Activated CD4-positive, CD25-positive, alpha-beta regulatory T cell treated with anti-CD3 and anti-CD28 coated beads, Interleukin-2, amount 50 U/mL, for 72 hours (primary cell): ENCODE measurements around the gene ARL4A.
A peak's percentile ranks its signal among the peaks of the same experiment; 100 is the strongest.
"Not testable (repeated sequence)": the region's sequence is repeated elsewhere in the genome, so short reads cannot be mapped to it uniquely, and the experiment has no call there.

Source experiments
- DNase-seq: peaks from one replicate; pipeline ENCODE4 v3.0.0; 2021

ARL4A gene, protein sequence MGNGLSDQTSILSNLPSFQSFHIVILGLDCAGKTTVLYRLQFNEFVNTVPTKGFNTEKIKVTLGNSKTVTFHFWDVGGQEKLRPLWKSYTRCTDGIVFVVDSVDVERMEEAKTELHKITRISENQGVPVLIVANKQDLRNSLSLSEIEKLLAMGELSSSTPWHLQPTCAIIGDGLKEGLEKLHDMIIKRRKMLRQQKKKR

DNA sequence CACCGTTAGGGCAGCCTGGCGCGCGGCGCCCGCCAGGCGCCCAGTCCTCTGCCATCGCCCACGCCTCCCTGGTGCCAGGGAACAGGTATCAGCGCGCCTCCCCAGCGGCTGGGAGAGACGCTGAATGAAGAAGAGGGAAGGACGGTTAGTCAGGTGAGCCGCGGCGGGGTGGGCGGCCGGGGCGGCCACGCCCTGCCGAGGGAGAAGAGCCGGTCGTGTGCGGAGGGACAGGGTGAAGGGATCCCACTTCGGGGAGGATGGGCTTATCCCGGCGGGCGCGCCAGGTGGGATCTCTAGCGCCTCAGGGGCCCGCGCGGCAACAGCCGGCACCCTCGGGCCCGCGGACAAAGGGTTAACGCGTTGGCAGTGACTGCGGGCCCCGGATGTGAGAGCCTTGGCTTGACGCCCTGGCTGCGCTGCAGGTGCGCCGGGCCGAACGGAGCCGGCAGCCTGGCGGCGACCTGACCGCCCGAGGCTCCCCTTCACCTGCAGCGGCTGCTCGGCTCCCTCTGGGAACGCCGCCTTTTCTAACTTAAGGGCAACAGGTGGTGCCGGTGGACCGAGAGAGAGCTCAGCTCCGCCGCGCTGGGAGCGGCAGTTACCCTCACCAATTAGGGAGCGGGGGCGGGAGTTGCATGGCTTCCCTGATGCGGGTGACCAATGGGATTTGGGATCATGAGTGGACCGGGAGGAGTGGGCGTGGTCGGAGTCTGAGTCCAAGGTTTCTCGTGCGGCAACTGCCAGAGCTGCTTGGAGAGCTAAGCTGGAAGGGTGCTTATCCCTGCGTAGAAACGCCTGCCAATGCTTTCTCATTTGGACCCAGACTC lies at the start of gene ARL4A:
TSS of gene ARL4A (plus strand) at position 743 of the 827 bp plus-strand sequence. CDS start 622 bp downstream, outside the sequence.
- DNase-seq: peak; percentile 84

DNA sequence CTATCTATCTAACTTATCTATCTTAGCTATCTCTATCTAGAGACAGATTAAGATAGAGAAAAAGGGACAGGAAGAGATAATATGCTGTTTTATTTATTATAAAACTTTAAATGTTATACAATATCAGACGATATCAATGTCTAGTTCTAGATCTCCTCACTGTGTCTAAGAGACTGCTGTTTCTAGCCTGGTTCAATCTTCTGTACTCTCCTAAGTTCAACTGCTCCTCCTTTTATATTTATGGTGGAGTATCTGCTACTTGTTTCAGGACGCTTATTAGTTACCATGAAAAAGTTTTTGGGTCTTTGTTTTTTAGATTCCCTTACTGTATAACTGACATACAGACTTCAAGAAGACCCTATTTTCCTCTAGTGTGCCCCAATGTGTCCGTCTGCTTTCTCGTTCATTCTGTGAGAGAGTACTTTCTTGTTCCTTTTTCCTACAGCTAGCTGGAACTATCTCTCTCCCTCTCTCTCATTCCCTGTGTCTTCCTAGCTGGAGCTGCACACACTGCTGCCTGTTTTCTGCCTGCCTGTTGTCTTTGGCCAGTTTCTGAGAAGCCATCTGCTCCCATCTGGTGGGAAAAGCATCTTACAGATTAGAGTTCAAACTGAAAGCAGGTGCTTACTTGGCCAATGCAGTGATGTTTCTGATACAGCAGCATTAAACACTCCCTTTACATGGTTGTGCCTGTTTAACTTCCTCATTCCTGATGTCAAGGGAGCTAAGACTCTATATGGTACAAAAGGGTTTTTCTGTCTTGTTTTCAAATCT lies 49.4 kb upstream of the ARL4A start:
- no peak for DNase-seq

DNA sequence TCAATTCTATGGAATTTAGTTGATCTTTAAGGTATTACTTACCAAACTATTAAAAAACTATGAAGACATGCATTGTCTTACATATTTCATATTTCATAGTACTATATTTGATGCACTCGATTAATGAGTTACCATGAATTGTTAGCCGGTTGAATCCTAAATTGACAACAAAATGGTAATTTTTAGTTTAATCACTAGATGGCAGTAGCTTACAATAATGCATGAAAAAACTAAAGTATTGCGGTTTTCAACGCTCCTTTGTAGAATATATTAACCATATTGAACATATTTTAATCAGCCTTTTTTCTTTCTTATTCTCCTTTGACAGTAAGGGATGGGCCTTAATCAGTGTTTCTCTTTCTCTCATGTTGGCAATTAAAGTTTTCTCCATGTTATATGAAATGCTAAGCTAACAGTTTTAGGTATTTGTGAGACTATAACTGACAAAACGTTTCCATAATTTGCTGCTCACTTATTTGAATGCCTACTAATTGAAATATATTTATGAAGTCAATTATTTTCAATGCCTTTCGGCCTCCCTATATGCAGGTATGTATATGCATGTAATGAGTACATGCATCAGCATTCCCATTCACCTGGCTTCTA lies 48.5 kb upstream of the ARL4A start:
- DNase-seq: no peak

DNA sequence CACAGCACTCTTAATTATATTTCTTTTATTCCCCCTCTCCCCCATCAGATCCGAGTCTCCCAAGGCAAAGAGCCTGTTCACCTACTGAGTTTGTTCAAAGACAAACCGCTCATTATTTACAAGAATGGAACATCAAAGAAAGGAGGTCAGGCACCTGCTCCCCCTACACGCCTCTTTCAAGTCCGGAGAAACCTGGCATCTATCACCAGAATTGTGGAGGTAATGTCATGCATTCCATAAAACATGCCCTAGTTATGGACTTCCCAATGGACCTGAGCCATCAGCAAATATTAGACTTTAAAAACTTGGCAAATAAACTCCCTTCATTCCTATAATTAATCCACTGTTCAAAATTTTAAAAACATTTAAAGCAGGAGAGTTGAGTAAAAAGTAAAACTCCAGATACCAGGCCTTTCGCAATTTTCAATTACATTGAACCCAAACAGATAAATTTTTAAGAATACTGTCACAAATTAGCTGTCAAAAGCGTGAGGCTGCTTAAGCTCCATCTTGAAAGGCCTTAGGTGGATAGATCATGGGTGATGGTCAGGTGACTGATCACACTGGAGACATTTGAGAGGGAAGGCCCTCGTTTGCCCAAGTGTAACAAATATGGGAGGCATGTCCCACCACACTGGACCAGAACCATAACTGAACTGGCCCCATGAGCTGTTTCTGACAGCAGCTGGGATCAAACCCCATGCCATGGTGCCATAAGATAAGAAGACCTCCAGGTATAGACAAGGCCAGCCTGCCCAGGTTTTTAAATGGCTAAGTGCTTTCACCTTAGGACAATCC lies 46.9 kb upstream of the ARL4A start:
- no peak for DNase-seq

DNA sequence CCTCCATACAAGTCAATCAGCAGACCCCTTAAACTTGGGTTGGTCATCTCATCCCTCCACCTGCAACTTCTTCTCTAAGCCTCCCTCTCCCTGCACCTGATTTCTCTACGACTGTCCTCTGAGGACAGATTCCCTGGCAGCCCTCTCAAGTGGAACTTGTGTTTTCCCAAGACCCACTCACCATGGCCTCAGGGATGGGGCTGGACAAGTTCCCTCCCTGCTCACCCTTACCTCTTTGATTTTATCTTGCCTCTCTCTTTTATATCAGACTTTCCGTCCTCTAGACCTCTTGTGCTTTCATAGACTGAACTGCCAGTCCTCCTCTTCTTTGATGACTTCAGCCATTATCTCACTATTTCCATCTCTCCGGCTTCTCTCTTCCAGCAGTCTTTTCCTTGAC lies 46.2 kb upstream of the ARL4A start:
- DNase-seq: no peak

DNA sequence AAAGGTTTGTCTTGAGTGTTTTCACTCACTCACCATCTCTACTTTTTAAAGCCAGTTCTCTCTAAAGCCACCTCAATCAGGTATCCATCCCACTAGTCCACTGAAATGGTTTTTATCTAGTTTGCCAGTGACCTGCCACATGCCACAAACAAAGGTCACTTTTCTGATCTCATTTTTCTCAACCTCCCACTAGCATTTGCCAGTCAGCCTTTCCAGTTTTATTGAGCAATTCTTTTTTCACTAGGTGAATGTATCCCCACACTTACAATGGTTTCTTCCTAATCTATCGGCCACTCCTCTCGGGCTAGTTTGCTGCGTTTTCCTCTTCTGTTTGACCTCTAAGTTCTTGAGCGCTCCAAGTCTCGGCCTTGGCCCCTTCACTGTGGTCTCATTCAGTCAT lies 44.9 kb upstream of the ARL4A start:
- no peak for DNase-seq

DNA sequence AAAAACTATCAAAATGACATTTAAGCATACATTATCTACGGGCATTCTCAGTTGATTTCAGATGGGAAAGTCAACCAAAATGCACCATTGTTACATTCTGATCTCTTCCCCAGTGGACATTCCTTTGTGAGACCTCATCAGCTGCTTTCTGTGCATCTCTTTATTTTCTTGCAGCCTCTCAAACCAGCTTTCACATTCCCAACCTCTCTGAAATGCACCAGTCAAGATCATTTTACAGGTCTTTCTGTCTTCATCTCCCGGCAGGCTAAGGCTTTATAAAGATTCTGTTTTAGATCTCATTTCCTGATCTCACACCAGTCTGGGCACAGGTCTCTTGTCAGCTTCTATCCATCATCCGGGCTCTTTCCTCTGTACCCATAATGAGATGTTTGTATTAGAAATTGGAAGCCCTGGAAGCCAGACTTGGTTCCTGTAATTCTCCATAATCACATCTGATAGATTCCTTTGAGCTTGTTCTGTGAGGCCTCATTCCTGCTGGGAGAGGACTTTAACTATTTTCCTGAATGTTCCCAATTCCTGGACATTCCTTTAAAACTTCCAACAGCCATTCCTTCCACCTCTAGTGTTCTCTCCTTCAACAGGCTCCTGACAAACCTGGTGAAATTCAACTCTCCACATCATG lies 44.3 kb upstream of the ARL4A start:
- DNase-seq: no peak

DNA sequence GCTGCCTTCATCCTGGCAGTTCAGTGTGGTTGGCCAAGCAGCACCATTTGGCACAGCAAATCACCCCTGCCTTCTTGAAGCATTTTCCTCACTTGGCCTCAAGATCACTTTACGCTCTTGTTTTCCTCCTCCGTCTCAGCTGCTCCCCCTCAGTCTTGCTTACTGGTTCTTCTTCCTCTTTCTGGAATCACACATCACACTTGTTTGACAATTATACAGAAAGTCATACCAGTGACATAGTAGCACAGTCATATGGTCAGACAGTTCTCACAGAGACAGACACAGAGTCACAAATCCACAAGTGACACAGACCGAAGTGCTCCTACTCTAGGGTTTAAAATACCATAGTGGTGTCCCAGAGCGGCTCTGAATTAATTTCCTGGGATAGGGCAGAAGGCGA lies 43.8 kb upstream of the ARL4A start:
- no peak for DNase-seq

DNA sequence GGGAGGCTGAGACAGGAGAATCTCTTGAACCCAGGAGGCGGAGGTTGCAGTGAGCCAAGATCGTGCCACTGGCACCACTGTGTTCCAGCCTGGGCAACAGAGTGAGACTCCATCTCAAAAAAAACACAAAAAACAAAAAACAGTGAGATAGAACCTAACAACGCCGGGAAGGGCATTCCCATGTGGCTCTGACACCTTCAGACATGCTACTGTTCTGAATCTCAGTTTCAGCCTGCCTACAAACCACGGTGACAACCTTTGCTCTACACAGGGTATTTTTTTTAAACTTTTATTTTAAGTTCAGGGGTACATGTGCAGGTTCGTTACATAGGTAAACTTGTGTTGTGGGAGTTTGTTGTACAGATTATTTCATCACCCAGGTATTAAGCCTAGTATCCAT lies 42.2 kb upstream of the ARL4A start:
- DNase-seq: not testable (repeated sequence)

DNA sequence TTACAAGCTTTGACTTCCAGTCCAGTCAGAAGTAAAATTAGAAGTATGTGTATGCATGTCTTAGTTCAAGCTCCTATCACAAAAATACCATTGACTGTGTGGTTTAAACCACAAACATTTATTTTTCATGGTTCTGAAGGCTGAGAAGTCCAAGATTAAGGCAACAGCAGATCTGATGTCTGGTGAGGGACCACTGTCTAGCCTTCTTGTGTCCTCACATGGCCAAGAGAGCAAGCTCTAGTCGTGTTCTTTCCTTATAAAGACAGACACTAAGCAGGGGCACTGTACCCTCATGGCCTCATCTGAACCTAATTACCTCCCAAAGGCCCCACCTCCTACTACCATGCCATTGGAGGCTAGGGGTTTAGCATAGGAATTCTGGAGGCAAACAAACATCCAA lies 41.3 kb upstream of the ARL4A start:
- DNase-seq: no peak

DNA sequence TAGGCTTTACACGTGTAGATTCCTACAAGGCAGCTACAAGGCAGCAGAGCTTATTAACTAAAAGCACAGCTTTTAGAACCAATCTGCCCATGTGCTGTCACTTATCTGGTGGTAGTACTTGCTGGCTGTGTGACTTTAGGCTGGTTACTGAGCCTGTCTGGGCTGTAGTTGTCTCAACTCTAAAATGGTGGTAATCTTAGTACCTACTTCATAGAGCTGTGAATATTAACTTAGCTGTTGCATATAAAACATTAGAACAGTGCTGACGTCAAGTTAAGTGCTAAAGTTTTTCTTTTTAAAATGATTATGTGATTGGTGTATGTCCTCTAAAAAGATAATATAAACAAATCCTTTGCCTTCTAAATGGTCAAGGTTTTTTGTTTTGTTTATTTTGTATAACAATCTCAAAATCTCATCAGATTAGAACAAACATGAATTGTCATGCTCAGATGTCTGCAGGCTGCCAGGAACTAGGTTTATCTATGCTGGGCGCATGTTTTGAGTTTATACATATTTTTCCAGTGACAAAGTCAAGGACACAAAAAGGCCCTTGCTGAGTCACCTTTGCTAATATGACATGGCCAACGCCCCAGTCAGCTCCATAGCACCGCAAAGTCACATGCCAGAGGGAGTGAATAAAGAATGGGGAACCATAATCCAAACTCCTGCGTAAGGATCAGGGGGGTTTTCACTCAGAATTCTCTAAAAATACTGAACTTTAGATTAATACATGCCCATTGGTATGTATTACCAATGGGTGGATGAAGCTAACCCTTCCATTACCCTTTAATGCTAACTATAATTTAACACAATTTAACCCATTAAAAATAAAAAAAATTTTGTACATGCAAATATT lies 39.8 kb upstream of the ARL4A start:
- DNase-seq: no peak

DNA sequence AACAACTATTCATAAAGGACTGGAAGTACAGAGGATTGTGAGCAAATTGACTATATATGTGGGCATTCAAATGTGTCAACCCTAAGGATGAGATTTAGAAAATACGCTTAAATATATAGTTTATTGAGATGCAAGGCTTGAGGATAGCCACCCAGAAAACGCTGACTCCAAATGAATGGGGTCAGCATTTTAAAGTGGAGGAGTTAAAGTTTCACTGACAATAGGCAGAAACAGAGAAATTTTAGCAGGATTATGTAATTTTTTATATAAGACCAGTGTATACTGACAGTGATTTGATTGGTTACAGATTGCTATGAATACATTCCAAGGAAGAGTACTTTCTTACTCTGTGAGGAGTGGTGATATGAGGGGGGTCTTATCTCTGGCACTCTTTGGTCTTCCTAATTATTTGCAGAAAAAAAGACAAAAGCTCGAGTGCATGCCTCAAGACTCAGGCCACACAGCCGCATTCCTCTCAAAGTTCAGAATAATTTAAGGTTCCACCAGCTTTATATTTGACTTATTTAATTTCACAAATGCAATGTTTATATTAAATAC lies 38.6 kb upstream of the ARL4A start:
- no peak for DNase-seq

DNA sequence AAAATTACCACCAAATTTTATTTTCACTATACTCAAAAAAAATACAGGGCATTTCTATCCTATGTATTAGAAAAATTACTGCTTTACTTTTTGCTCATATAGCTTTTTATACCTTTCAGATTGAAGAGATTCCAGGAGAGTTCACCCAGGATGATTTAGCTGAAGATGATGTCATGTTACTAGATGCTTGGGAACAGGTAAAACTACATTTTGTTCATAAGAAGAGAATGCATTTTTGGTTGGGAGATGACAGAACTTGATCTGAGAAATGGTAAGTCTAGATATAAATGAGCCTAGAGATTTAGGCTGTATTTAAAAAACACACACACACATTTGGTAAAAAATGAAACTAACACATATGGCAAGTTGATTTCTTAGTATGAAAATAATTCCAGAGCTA lies 38.1 kb upstream of the ARL4A start:
- DNase-seq: no peak

DNA sequence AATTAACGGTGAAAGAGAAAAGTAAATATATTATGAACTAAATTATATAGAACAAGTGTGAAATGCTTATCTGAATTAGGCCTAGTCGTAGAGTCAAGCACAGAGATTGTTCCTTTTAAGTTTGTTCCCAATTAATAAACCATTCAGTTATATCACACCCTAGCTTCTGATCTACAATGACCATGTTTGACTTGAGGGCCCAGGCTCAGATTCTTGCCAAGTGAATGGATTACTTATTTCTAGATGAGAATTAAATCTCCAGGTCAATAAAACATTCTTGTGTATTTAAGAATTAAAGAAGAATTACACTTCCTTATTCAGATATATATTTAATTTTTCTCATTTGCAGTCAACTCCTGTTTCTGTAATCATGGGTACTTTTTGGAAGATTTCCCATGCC lies 37.4 kb upstream of the ARL4A start:
- no peak for DNase-seq

DNA sequence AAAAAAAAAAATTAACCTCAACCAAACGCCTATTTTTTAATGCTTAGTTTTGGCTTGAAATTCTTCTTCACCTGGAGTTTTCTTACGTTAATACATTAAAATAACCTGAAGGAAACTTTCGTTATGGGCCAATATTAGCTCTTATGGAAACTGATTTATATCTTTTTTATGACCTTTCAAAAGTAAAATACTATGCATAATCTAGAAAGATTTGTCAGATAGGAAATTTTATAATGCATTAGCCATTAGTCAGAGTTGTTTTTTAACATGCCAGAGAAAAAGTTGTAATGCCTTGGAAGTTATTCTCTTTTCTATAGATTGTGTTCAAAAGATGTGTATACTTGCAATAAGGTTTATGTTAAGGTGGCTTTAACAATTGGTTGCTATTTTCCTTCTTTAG lies 34.3 kb upstream of the ARL4A start:
- no peak for DNase-seq

DNA sequence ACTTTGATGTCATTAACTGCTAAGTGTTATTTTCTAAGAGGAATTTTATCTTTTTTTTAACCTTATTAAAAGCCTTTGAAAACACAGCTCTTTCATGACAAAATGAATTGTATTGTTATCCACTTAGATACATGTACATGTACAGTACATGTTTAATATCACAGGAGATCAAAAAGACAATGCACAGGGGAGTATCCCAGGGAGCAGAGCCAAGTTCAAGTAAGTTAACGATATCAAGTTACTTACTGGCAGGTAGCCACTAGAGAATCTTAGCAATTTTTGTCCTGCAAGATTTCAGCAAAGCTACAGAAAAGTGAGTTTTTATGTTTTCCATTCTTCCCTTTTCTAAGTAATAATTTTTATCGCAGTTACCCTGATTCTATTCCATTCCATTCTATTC lies 33.9 kb upstream of the ARL4A start:
- no peak for DNase-seq

DNA sequence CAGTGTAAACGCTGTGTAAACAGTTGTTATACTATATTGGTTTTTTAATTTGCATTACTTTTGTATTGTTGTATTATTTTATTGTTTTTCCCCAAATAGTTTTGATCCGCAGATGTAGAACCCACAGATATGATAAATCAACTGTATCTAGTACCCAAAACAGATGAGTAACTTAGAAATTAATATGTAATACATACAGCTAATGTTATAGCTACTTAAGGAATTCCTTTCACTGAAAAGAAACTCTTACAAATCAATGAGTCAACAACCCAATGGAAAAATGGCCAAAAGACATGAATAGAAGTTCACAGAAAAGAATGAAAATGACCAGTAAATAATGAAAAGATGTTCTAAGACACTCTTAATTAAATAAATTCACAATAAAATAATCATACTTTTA lies 32.3 kb upstream of the ARL4A start:
- DNase-seq: no peak

DNA sequence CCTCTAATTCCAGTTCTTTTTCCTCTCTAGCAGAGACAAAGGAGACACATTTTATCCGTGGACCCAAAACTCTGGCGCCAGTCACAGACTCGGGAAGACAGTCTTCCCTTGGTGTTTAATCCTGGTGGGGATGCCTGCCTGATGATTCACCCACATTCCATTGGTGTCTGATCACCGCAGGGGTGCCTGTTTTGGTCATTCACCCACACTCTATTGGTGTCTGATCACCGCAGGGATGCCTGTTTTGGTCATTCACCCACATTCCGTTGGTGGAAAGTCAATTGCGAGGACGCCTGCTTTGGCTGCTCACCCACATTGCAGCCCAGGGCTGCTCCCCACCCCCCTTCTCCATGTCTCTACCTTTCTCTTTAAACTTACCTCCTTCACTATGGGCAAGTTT lies 27.0 kb upstream of the ARL4A start:
- not testable (repeated sequence) for DNase-seq

DNA sequence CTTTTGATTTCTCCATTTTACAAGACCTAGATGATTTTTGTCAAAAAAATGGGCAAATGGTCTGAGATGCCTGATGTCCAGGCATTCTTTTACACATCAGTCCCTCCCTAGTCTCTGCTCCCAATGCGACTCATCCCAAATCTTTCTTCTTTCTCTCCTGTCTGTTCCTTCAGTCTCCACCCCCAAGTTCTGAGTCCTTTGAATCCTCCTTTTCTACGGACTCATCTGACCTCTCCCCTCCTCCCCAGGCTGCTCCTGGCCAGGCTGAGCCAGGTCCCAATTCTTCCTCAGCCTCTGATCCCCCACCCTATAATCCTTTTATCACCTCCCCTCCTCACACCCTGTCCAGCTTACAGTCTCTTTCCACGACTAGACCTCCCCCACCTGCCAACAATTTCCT lies 26.4 kb upstream of the ARL4A start:
- not testable (repeated sequence) for DNase-seq

DNA sequence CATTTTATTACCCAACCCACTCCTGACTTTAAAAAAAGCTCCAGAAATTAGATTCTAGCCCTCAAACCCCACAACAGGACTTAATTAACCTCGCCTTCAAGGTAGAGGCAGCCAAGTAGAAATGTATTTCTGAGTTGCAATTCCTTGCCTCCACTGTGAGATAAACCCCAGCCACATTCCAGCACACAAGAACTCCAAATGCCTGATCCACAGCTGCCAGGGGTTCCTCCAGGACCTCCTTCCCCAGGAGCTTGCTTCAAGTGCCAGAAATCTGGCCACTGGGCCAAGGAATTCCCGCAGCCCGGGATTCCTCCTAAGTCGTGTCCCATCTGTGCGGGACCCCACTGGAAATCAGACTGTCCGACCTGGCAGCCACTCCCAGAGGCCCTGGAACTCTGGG lies 25.9 kb upstream of the ARL4A start:
- no peak for DNase-seq
